HG03469 (cell line): ENCODE data around the gene STON2.
A peak's percentile ranks its signal among the peaks of the same experiment; 100 is the strongest.
"Not testable (repeated sequence)": the region's sequence is repeated elsewhere in the genome, so short reads cannot be mapped to it uniquely, and the experiment has no call there.

ENCODE experiments used
- ATAC-seq: cut with Tn5 transposase; IDR thresholded peaks from one replicate; pipeline ENCODE4 v1.9.1; 2021; ENCODE audit warnings: mild to moderate bottlenecking, moderate library complexity, moderate number of reproducible peaks; ENCODE audit not compliant: unreplicated experiment

Gene STON2

DNA sequence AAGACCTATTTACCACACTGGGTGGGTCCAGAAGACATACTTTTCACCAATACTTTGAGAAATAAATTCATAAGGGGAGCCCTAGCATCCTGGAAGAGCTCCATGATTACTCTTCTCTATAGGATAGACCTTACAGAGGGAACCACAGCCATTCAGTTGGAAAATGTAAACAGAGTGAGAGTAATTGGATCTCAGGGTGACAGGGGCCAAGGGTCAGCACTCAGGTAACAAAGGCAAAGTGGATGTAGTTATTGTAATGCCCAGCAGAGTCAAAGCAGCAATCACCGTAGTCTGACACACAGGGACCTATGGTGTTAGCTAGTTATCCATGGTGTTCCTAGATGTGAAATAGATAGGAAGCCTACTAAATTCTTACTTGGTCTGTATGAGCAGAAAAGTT lies 168.6 kb downstream of the STON2 start:
- ATAC-seq: no peak

DNA sequence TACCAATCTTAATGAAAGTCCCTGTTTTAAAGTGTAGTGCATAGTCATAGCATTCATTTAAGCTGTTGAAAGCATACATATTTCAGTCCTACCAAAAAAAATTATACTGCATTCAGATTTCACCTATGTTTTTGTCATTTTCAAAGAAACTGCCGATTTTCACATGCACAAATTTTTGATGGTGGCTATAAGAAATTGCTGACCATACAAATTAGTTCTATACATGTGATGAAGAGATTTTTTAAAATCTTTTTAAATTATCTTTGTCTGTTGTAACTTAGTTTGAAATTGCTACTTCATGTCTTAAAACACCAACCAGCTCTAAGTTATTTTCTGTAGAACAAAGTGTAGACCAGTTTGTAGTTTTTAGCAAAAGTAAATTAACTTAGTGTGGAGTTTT lies 175.9 kb downstream of the STON2 start:
- no peak for ATAC-seq

DNA sequence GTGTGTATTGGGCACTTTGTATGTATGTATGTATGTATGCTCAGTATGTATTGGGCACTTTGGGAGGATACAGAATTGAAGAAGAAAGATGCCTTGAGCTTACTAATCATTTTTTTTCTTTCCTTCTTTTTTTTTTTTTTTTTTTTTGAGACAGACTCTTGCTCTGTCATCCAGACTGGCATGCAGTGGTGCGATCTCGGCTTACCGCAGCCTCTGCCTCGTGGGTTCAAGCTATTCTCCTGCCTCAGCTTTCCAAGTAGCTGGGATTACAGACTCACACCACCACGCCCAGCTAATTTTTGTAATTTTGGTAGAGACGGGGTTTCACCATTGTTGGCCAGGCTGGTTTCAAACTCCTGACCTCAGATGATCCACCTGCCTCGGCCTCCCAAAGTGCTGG lies 176.3 kb downstream of the STON2 start:
- ATAC-seq: not testable (repeated sequence)

DNA sequence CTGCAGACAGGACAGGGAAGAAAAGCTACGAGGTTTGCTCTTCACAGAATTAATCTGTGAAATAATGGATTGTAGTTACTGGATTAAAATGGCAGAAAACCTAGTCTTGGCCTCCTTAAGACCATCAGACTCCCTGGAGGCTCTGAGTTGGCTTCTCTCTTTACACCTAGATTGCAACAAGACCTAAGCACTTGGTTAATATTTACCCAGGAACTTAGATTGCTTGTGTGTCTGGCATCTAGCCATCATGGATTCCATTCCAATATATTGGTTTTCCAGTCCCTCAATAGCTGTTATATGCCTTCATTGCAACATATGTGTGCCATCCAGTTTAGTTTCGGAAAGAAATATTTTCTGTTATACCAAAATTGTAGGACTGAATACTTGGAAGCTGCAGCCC lies 177.4 kb downstream of the STON2 start:
- no peak for ATAC-seq

DNA sequence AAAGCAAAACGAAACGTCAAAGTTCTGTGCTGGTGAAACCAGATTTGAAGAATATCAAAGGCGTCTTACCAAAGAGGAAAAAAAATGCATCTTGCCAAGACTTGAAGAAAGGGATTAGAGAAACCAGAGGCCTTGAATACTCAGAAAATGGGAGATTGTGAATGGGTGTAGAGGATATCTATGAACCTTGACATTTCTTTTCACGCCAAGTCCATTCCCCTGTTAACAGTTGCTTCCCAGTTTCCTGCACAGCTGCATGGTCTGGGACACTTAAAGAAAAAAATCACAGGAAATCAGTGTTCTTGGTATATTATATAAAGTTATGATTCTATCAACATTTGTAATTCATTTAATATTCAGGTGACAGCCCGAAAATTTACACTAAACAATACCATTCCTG lies 178.0 kb downstream of the STON2 start:
- no peak for ATAC-seq

DNA sequence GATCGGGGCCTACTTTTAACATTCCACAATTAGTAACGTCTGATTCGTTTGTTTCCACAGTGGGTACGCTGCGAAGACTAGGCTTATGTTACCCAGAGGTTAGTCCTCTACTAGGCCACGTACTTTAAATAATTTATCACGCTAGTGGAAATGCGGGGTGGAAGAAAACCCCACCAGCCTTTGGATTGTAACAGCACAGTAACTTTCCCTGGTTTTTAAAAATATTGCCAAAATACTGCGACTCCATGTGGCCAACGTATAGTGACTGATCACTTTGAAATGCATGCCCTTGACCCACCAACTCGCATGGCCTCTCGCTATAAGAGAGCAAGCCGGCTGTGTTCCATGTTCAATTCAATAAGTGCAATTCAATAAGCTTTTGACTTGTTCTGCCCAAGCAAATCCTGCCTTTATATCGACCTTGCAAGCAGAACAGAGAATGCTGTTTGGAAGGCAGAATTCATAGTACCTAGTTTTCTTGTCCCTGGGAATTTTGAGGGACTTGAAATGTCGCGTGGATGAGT lies 178.5 kb downstream of the STON2 start:
- no peak for ATAC-seq

DNA sequence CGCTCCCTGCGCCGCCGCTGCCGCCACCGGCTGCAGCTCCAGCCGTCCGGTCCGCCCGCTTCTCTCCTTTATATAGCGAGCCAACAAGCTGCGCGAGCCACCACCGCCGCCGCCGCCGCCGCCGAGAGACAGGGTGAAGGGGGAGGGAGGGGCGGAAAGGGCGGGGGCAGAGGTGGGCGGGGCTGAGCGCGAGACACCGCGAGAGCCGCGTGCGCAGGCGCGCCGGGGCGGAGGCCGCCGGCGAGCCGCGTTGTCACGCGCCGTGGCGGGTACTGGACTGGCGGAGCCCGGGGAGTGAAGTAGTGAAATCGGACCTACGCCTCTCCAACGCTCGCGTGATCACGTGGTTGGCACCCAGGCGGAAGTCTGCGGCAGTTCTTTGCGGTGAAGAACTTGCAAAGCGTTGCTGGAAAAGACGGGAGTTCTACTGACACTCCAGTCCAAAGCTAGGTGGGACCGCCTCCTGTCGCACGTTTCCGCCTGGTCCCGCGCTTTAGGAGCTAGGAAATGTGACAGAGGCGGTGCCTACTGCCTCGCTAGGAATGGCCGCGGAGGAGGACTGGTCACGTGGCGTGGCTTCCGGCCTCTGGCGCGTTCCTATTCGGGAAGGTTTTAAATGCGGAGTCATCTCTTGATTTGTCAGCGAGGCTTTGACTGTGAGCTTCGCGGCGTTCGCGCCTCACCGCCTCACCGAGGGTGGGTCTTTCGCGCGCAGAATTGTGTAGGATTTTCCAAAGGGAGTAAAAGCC lies 179.1 kb downstream of the STON2 start, which contains the start of gene GTF2A1:
Gene GTF2A1 (minus strand): TSS at position 130 of the 749 bp plus-strand sequence. CDS start 441 bp downstream, outside the sequence.
- peak; percentile 69 for ATAC-seq

DNA sequence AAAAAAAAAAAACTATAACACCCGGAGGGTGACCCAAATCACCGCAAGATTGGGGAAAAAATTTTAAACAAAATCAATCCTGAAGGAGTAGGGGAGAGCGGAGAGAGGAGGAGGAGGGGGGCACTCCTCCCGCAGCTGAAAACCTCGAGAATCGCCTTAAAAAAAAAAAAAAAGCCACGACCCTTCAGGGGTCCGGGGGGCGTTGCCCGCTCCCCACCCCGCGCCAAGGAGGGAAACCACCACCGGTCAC lies 179.6 kb downstream of the STON2 start:
- ATAC-seq: no peak

DNA sequence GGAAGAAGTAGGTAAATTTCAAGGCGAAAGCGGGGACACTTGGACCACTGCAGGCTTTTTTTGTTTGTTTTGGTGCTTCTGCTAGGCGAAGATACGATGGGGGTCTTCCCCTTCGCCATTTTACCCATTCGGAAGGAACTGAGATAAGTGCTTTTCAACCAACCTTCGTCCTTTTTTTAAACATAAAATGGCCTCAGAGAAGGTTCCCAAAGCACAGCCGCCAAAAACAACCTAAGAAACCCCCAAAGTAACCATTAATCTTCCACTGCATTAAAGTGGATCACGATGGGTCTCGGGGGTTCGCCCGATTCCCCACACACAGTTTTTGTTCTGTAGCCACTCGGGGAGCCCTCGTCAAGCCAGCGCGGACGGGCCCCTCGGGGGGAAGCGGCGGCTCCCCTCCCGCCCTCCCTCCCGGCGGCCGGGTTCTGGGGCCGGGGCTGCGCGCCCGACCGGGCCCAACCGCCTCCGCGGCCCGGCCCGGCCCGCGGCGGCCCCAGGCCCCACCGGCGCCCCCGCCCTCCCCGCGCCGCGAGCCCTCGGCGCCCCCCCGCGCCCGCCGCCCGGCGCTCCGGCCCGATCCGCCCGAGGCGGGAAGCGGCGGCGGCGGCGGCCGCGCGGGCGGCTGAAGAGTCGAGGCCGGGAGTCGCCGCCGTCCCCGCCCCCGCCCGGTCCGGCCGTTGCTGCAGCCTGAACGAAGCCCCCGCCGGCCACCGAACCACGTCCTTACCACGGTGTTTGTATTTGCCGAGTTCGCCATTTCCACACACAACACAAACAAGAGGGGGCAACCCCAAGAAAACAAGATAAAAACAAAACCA lies 180.2 kb downstream of the STON2 start:
- no peak for ATAC-seq

DNA sequence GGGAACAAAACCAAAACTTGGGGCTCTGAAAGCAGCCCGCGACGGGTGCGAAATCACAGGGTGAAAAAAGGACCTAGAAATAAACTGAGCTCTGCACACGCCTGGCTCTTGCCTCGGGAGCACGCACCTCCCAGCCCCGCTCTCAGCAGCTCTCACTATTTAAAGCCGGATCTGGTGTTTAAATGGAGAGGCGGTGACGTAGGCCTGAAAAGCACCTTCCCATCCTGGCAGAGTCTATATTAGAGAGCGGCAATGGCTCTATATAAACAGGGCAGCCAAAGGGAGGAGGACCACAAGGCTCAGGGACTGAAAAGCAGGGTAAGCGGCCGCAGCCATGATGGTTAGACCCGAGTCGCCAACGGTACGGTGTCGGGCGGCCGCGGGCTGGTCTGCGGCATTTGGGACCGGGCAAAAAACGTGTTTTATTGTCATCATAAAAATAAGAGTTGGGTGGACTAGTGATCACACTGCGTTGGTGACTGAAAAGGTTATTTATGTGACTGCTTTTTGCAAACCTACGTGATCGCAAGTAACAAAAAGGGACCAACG lies 180.8 kb downstream of the STON2 start:
- ATAC-seq: peak; percentile 56

DNA sequence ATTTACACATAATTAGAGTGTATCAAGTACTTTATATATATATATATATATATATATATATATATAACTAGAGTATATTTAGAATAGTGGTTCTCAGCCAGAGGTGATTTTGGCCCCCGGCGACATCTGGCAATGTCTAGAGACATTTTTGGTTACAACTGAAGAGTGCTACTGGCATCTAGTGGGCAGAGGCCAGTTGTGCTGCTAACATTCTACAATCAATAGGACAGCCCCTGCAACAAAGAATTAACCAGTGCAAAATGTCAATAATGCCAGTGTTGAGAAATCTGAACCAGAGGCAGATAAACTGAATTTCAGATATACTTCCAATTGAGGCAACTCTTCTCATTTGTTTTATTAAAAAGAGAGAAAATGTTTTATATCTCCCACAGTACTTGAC lies 188.3 kb downstream of the STON2 start:
- ATAC-seq: peak; percentile 57
